Head of caudate nucleus (tissue), 42 donors: ENCODE data around the gene GRIK4.

ENCODE experiments used
- DNase-seq, 42 donors: peaks; one replicate each; pipeline versions ENCODE4 v3.0.0 to v3.0.0-alpha.2; 2020 to 2021; ENCODE audit warnings: mixed read lengths in 7 of 42
- intact Hi-C: fragments of 100-400 bp; cut with DNase I; formaldehyde crosslinking; loops from one replicate; pipeline ENCODE4 v1.15.0; 2022

The GRIK4 gene

DNA sequence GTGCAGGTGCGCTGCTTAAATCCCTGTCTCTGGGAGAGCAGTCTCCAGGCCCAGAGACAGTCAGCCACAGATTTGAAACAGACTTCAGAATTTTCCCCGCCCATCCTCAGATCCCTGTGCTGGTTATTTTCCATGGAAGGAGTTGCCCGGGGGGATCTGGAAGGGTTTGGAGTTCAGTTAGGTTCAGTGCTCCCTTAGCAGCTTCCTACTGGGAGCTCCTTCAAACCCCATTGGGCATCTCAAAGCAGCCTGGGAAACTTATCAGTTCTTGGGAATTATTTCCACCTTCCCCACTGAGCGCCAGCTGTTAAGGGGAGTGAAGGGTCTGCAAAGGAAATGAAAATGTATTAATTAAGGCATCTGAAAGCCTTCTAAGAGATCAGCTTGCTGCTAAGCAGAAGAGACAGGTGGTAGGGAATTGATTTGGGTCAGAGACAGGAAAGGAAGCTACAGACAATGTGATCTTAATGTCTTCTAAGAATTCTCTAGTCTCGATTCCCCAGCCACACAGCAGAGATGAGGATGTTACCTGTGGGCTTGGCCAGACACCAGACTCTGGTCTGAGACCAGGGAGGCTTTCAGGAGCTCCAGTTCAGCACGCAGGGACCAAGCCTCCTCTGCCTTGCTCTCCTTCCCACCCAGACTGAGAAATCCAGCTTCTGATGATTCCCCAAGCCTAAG, 406.2 kb downstream of the GRIK4 start:
- intact Hi-C loops: no loop called here
- DNase-seq: no peak

DNA sequence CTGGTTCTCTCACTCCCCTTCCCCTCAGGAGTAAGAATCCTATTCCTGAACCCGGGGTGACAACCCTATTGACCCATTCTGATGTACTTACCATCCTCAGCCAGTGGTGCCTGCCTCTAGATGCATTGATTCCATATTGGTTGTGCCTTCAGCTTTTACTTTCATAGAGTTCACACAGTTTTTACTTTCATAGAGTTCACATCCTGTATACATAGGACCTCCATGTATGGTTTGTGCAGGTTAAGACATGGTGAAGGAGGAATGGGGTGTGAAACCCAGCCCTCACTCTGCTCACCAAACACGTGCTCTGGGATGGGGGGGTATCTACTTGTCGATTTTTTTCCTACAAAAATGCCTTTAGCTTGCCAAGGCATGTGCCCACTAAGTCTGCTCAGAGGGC, 406.7 kb downstream of the GRIK4 start:
- no peak for DNase-seq
- intact Hi-C loops: no loop called here

DNA sequence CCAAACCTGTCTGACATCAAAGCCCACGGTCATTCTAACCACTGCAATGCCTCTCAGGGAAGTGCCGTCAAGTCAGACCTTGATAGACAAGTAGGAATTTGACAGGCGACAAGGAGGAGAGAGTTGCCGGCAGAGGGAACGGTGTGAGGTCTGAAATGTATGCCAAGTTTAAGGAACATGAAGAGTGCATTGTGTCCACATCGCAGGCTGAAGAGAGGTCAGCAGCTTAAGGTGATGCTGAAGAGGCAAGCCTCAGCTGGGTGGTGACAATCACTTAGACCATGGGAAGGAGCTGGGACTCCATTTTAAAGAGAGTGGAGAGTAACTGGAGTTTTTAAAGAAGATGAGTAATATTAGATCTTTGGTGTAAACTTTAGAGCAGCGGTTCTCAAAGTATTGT, 407.5 kb downstream of the GRIK4 start:
- intact Hi-C loops: no loop called here
- DNase-seq: no peak

DNA sequence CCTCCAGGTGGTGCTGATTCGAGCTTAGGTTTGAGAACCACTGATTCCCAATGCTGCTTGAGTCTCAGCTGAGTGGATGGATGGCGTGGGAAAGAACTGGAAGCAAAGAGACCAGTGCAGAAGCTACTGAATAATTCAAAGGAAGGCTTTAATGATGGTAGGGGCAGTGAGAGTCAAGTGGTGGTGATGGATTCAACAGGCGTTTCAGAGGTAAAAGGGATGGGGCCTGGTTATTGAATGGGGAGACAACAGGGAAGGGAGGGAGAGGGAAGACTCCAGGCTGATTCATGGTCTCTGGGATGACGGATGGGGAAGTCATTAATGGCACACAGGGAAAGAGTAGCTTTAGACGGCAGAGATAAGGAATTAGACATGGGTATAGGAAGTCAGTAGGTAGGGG, 408.0 kb downstream of the GRIK4 start:
- DNase-seq: no peak
- intact Hi-C loops: no loop called here

DNA sequence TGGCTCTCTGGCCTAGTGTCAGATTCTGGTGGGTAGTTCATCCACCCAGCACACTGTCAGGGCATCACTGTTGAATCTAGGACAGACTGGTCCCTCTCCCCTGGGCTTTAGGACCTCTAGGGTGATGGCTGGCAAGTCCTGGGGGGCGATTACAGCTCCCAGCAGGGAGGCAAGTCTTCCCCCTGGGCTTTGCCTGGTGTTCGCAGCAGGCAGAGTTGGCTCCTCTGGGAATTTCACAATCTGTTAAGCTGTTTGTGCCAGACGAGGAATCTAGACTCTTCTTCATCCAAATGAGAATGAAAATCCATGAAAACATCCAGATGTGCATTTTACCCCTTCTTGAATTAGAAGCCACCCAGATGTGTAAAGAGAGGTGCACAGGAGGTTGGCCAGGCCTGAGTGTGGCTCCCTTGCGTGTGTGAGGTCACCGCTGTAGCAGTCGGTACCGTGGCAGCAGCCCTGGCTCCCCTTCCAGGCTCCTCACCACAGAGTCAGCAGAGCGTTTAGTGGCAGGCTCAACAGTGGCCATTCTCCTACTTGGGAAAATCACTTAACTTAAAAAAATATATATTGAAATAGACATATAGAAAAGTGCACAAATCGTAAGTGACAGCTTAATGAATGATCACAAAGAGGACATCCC, 412.4 kb downstream of the GRIK4 start:
- no peak for DNase-seq

DNA sequence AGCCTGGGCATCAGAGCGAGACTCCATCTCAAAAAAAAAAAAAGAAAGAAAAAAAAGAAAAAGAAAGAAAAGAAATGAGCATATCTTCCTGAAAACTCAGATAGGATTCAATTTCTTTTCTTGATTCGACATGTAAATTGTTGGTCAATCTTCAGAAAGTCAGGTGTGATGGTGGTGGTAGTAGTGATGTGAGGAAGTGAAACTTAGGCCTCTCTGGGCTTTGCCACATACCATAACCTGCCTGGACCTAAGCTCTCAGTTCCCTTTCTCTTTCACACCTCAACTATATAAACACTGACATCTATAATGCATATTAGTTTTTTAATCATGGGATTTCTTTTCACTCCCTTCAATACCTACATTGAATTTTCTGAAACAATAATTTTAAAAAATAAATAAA, 414.4 kb downstream of the GRIK4 start:
- intact Hi-C loops: no loop called here
- DNase-seq: no peak

More for the DNA sequence above, 412.4 kb downstream of the GRIK4 start:
- intact Hi-C loops: no loop called here

DNA sequence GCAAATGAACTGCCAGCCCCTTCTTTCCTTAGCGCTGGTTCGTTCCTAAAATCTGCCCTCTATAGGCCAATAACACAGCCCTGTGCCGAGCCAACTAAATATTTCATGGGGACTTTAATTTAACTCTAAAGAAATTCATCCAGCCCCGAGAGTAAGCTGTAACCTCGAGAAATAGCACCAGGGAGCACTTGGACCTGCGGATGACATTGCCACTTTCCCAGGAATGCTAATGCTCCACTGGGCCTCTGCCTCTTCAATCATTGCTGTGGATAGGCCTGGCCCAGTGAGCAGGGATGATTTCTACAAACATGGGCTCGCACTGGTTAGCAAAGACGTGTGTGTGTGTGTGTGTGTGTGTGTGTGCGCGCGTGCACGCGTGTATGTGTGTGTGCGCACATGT, 417.1 kb downstream of the GRIK4 start:
- intact Hi-C loops: no loop called here
- peak in 2 of 42 donors; percentile 7 to 38 for DNase-seq

DNA sequence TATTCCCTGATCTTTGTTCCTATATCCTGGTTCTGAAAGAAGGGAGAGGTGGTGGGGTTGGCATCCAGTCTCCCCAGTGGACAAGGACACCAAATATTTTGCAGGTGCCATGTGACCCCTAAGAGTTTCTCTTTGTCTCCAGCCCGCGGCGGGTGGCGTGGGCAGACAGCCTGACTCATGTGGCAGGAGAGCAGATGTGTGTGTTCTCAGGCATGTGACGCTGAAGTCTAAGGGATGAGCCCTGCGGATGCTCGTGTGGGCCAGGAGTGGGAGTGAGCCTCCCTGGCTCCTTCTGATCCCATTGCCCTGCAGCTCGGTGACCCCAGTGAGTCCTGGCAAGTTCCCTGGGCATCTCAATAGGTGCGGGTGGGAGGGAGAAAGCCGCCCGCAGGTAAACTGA, 417.5 kb downstream of the GRIK4 start:
- DNase-seq: peak; percentile 50 to 90 (median 74)
- intact Hi-C loops: no loop called here

DNA sequence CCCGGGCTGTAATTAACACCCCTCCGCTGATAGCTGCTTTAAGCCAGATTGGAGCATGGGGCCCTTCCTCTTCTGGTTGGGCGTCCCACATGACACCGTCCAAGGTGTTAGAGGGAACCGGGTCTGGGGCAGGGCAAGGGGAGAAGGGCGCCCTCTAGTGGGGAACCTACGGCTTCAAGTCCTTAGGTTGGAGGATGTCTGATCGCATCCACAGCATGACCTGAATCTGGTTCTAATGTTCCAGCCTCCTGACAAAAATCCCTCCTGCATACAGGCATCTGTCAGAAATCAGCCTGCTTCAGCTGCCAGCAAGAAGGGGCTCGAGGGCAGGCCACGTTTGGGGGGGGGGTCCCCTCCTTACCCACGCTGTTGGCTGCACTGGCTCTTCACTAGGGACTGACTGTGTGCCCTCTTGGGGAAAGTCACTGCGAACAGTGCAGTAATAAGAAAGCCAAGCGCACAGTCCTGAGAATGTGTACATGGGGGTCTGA, 418.2 kb downstream of the GRIK4 start:
- DNase-seq: peak in 36 of 42 donors; percentile 23 to 85 (median 58)
- intact Hi-C loops: no loop called here

DNA sequence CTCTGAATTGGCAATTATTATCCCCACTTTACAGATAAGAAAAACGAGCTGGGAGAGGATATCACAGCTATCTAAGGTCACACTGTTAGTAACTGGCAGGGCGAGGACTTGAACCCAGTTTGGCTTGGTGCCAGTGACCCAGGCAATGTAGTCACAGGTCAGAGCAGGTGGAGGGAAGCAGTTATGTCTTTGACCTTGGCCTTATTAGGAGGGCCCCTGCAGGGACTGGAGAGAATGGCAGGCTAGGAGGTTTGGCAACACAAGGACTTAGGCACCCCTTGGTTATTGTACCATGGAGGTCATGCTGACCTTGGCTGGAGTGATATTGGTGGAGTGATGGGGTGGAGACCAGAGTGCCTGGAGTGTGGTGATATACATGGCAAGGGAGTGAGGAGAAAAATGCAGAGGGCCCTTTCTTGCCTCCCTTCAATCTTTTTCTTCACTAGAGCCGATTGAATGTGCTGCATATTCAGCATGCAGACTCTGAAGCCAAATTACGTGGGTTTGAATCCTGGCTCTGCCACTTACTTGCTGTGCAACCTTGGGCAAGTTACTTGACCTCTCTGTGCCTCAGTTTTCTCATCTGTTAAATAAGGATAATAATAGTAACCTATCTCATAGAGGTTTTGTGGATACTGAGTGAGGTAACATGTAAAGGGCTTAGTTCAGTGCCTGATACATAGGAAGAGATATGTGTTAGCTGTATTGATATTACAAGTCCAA, 419.7 kb downstream of the GRIK4 start:
- intact Hi-C loops: no loop called here
- no peak for DNase-seq

DNA sequence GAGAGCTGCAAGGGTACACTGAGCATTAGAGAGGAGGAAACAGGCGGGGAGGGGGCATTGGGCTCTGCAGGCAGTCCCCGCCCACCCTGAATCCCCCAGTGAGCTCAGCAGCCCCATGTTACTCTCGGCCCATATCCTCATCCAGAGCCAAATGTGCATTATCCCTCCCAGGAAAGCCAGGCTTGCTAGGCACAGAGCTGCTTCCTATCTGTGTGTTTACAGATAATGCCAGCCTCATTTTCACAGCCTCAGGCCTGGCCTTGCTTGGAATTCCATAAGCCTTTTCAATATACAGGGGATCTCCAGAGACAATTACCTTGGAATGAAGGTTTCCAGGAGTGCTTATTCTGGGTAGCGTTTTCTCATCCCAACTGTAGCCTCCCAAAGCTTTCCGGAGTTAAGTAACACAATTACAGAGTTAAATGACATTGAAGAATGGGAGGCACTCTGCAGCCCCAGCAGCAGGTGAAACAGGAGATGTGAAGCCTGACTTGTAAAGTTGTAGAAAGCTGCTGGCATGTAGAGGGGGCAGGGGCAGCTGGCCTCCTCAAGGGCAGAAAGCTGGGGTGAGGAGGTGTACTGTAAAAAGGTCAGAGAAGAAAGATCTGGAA, 420.9 kb downstream of the GRIK4 start:
- intact Hi-C loops: no loop called here
- DNase-seq: no peak

DNA sequence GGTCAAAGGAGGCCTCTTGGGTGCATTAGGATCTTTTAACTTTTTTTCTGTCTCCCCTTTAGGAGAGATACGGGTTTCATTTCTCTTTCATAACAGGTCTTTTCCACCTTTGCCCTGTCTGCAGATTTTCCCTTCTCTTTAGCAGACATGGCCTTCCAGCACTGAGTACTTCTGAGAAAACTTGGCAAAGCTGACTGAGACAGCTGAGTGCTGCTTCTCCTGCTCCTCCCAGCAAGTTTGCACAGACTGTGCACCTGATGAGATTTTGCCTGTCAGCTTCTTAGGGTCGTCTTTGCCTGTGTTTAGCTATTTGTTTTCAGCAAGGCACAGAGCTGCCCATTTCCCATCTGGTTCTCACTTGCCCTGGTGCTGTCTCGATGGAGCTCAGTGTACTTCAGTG, 424.8 kb downstream of the GRIK4 start:
- intact Hi-C loops: no loop called here
- no peak for DNase-seq

DNA sequence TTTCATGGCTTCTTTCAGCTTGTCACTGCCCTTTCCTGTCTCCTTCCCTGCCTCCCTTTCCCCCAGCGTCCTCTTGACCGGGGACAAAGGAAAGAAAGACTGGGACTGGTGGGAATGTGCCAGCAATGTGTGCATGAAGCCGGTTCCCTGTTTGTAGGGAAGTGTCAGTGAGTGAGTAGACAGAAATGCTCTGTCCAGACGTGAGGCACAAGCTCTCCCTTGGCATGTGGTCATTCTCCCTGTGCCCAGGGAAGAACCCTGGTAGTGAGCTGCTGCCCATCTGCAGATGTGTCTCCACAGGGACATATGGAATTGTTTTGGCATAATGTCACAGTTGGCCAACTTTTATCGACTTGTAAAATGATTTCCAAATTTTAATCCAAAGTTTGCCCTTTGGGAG, 426.0 kb downstream of the GRIK4 start:
- DNase-seq: no peak
- intact Hi-C loops: no loop called here

DNA sequence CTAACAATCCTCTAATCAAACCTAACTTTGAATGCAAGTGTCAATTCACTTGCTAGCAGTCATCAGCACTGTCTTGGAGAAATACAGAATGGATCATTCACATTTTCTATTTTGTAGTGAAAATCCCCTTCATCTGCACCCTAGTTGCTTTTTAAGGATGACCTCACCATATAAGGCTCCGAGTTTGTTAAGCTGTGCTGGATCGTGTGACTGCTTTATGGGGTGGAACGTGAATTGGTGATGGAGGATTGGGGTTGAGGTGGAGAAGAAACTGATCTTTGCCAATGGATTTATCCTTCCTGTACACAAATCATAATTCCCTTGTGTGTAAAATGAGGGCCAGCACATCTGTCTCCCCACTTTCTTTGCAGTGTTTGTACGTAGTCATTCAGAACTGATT, 426.7 kb downstream of the GRIK4 start:
- intact Hi-C loops: no loop called here
- DNase-seq: no peak

DNA sequence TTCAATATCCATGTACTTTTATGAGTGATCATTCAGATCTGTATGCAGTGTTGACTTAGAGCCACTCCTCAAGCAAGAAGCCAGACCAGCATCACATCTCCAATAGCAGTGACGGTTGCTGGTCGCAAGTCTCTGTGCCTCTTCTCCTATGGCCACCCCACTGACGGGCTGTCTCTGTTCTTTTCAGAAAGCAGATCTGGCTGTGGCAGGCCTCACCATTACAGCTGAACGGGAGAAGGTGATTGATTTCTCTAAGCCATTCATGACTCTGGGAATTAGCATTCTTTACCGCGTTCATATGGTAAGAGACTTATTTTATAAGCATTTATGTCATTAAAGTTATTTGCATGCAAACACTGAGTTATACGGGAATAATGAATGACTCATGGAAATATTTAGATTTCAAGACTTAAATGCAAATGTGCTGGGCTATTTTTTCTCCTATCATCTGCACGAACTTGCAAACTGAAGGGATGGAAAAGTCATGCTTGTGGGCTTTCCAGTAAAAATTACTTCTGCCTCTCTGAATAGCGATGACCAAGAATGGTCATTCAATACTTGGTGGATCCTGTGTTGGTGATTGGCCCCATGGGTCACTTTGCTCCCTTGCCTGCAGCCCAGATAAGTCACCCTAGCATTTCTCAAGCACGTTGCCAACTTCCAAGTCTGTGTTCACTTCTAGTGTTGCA, 428.8 kb downstream of the GRIK4 start:
- DNase-seq: no peak
- intact Hi-C loops: no loop called here

DNA sequence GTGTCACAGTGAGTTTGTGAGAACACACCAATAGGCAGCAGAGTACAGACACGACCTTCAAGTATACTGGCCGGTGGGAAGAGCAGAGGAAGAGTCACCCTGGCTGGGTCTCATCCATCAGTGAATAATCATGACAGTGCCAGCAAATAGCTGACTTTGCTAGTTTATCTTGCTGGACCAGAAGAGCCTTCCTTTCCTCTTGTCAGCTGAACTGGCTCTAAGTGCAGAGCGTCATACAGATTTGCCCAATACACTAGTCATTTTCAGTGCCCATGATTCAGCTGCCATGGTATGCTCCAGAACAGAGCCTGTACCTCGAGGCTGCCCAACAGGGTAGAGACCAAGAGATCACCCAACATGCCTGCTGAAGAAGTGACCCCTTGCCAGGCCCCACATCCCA, 429.5 kb downstream of the GRIK4 start:
- DNase-seq: no peak
- intact Hi-C loops: no loop called here

DNA sequence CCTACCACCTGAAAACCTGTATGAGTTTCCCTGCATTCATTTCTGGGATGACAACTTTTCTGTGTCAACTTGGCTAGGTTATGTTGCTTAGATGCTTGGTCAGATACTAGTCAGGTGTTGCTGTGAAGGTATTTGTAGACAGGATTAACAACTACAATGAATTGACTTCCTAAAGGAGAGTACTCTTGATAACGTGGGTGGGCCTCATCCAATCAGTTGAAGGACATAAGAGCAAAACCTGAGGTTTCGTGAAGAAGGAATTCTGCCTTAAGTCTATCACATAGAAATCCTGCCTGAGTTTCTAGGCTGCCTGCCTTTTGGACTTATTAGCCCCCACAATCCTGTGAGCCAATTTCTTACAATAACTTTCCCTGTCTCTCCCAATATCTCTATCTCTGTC, 431.2 kb downstream of the GRIK4 start:
- no peak for DNase-seq
- intact Hi-C loops: no loop called here

DNA sequence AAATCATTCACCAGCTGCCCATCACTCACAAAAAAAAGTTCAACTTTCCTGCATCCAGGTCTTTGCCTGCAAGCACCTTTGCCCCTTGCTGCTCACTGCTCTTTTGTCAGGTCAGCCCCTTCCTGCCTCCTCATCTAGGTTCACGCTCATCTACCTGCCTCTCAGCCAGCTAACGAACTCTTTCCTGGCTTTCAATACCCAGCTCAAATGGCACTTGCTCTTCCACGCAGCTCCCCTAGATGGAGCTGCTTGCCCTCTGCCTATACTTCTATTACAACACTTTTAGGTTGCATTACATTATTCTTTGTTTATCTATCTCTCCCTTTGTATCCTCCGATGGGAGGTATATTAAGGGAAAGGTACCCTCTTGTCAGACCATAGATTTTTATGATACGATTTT, 433.5 kb downstream of the GRIK4 start:
- no peak for DNase-seq
- intact Hi-C loops: no loop called here

DNA sequence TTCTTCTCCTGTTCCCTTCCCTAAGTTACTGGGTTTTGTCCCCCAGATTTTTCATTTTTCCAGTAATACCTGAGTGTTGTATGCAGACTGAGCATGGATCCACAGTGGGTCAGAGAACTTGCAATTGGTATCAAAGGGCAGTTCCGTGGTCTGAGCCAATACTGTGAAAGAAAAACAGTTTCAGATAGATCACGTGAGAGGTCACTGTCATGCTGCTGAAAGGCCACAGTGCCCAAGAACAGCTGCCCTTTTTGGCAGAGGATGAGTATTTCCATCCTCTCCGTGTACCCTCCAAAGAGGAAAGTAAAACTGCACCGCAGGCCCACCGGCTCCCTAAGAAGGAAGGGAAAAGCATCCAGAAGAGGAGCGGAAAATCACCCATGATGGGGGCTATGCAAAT, 439.3 kb downstream of the GRIK4 start:
- intact Hi-C loops: loop anchor here (5.0 kb wide), 1 partner anchor 439 kb away; the partner anchor contains the start of gene GRIK4
- DNase-seq: peak in 12 of 42 donors; percentile 13 to 57 (median 28)
